ENCODE results near the gene FAM13B. TPM values are rescaled to one million over a fixed set of nuclear protein-coding genes. Genes with fewer than 3 reads are reported as not detected.

Gene FAM13B
- total and polyA plus RNA-seq, 2 of the 8 experiments (the other 6 are each of a cell fraction or from before 2014, with no cell fraction given): 6.4 to 17.0 TPM

- Histone ChIP-seq H3K56ac (replicated peaks; ENCODE audit: insufficient read length, low read depth, low read length) (no peak overlapping the region), H3K4me2 (ENCODE audit: insufficient read depth in 1 of 2, low read depth in 2 of 2, low read length in 2 of 2) (no peak overlapping the region), H3K9ac (replicated peaks in 1 of 4; ENCODE audit: extremely low read depth in 1 of 4, low read depth in 3 of 4, low read length in 3 of 4) (no peak overlapping the region), H3K27me3 (replicated peaks in 1 of 4; ENCODE audit: control insufficient read depth in 3 of 4, extremely low read depth in 1 of 4, insufficient read depth in 3 of 4, low read length in 3 of 4) (no peaks in the 10 kb centered on the region), H3K18ac (ENCODE audit: extremely low read depth, low read length) (no peak overlapping the region), H4K8ac (ENCODE audit: extremely low read depth, insufficient read depth, low read length) (no peak overlapping the region), H2BK15ac (ENCODE audit: low read length) (no peak overlapping the region), H3K79me2 (ENCODE audit: control insufficient read depth in 1 of 2, insufficient read depth in 2 of 2, low read length in 2 of 2) (no peaks in the 10 kb centered on the region), H3K14ac (ENCODE audit: insufficient read length) (no peak overlapping the region), H4K20me1 (replicated peaks in 1 of 2; ENCODE audit: control insufficient read depth in 1 of 2, insufficient read depth in 2 of 2, low read length in 2 of 2) (no peaks in the 10 kb centered on the region), H2BK120ac (replicated peaks; ENCODE audit: low read depth, low read length) (no peak overlapping the region), H2BK20ac (ENCODE audit: low read length) (no peak overlapping the region), H3K36me3 (ENCODE audit: control insufficient read depth in 2 of 4, insufficient read depth in 4 of 4, low read length in 3 of 4) (no peaks in the 10 kb centered on the region), H2AK5ac (ENCODE audit: low read depth, low read length) (no peak overlapping the region), H4K5ac (ENCODE audit: insufficient read length, low read depth, low read length) (no peak overlapping the region), H4K91ac (replicated peaks; ENCODE audit: insufficient read length, low read length) (no peak overlapping the region), H2BK12ac (ENCODE audit: low read depth, low read length) (no peak overlapping the region), H3K9me3 (ENCODE audit: insufficient read depth in 2 of 2, low read depth in 1 of 2, low read length in 1 of 2) (no peaks in the 10 kb centered on the region), H3K23ac (ENCODE audit: insufficient read length) (no peak overlapping the region), H3K79me1 (ENCODE audit: low read depth, low read length) (no peaks in the 10 kb centered on the region), H3K4me1 (replicated peaks in 1 of 4; ENCODE audit: control insufficient read depth in 3 of 4, insufficient read depth in 4 of 4, low read length in 3 of 4) (no peaks in the 10 kb centered on the region), H3K23me2 (ENCODE audit: low read depth, low read length) (no peaks in the 10 kb centered on the region), H2AFZ (ENCODE audit: low read length) (no peak overlapping the region), H2BK5ac (ENCODE audit: low read depth, low read length) (no peak overlapping the region), H3K27ac (ENCODE audit: low read depth, low read length) (no peak overlapping the region), H3K4ac (replicated peaks; ENCODE audit: insufficient read length, low read depth, low read length) (no peak overlapping the region), H3K4me3 (ENCODE audit: extremely low read depth in 1 of 4, insufficient read depth in 2 of 4, low read depth in 3 of 4, low read length in 4 of 4) (no peak overlapping the region)
- ChIA-PET CTCF (ENCODE audit: partially characterized antibody) (interaction anchor here (0.7 to 11.5 kb wide), 25 partner anchors 10 to 435 kb away, joined by 3 to 179 read pairs (median 4); partner anchors contain the start of genes FAM13B, NME5 and WNT8A), POLR2A (ENCODE audit: partially characterized antibody) (interaction anchor here (0.7 kb wide), 1 partner anchor 29 kb away, joined by 3 read pairs; no protein-coding TSS in a partner anchor)
- FAIRE-seq (no peak), DNase-seq (ENCODE audit: low read depth in 1 of 2, low spot score in 2 of 2) (peak; percentile 23 to 79)
- WGBS, 2 experiments (ENCODE audit: extremely low coverage in 1 of 2, insufficient coverage in 1 of 2, insufficient read length in 1 of 2, insufficient replicate concordance in 2 of 2, low coverage in 1 of 2, low lambda C conversion rate in 2 of 2, missing lambda C conversion rate in 1 of 2): 80% methylated on average over 5 of the region's 5 CpGs; no CpG with 5 or more reads in 1 of the 2 experiments
- TF ChIP-seq RXRA (IDR thresholded peaks at IDR 0.05; ENCODE audit: insufficient read depth, low read depth, low read length) (no peak), CTCF (IDR thresholded peaks at IDR 0.05; ENCODE audit: control extremely low read depth in 1 of 3, insufficient read depth in 1 of 3, low read depth in 1 of 3, low read length in 3 of 3) (peak; percentile 76 to 85 (median 80)), RAD21 (IDR thresholded peaks at IDR 0.05 in 1 of 2, conservative IDR thresholded peaks at IDR 0.05 in 1 of 2; ENCODE audit: low read depth in 2 of 2, low read length in 2 of 2) (peak; percentile 53 to 55)
Observed at GRCh38 chr5:138065102-138065501, 32.2 kb upstream of the FAM13B start.

Measured in H1 (cell line).